Central memory CD8-positive, alpha-beta T cell (primary cell): ENCODE measurements around the gene EIF3I.

Source experiments
- ATAC-seq: fragments of 150-1000 bp; cut with Tn5 transposase; replicated peaks from 2 replicates; pipeline ENCODE4 v1.10.0; 2022; ENCODE audit warnings: mild to moderate bottlenecking, moderate FRiP score, moderate number of reproducible peaks; ENCODE audit not compliant: poor library complexity, severe bottlenecking; ENCODE audit errors: extremely low read depth
- DNase-seq, 2 donors: peaks; one replicate each; pipeline ENCODE4 v3.0.0; 2021; ENCODE audit warnings: low spot score in 2 of 2
- H3K27ac Mint-ChIP-seq: one replicate; pipeline ENCODE4 v1.8.0; 2022; ENCODE audit warnings: low read depth, mild to moderate bottlenecking, moderate library complexity, mixed read lengths
- H3K27me3 Mint-ChIP-seq: one replicate; pipeline ENCODE4 v1.8.0; 2022; ENCODE audit warnings: mixed read lengths
- H3K36me3 Mint-ChIP-seq: one replicate; pipeline ENCODE4 v1.8.0; 2022; ENCODE audit warnings: mild to moderate bottlenecking, moderate library complexity, mixed read lengths; ENCODE audit not compliant: insufficient read depth
- H3K4me1 Mint-ChIP-seq: one replicate; pipeline ENCODE4 v1.8.0; 2022; ENCODE audit warnings: mixed read lengths
- H3K4me3 Mint-ChIP-seq: one replicate; pipeline ENCODE4 v1.8.0; 2022; ENCODE audit warnings: mild to moderate bottlenecking, moderate library complexity, mixed read lengths
- H3K9me3 Mint-ChIP-seq: one replicate; pipeline ENCODE4 v1.8.0; 2022; ENCODE audit warnings: mixed read lengths

Gene EIF3I

GRCh38 chr1:32266921-32267591 is 44.8 kb downstream of the EIF3I start:
- H3K27ac Mint-ChIP-seq, result peak overlapping the region; percentile 91
- DNase-seq (no peak), ATAC-seq (no peak)
- peak overlapping the region; percentile 66 for H3K4me3 Mint-ChIP-seq
- no peaks in the 10 kb centered on the region for H3K9me3 Mint-ChIP-seq
- peaks cover 53% of the 10 kb centered on the region for H3K4me1 Mint-ChIP-seq
- no peaks in the 10 kb centered on the region for H3K27me3 Mint-ChIP-seq
- peaks cover 47% of the 10 kb centered on the region for H3K36me3 Mint-ChIP-seq

- H3K9me3 Mint-ChIP-seq, result no peaks in the 10 kb centered on the region
- DNase-seq (no peak), ATAC-seq (no peak)
- H3K27me3 Mint-ChIP-seq, result no peaks in the 10 kb centered on the region
- H3K4me1 Mint-ChIP-seq, result peaks cover 61% of the 10 kb centered on the region
- peak overlapping the region; percentile 48 for H3K27ac Mint-ChIP-seq
- H3K4me3 Mint-ChIP-seq, result no peak overlapping the region
- H3K36me3 Mint-ChIP-seq, result peaks cover 51% of the 10 kb centered on the region
Observed at GRCh38 chr1:32269744-32270143, 47.5 kb downstream of the EIF3I start.

GRCh38 chr1:32272557-32273390 is 50.6 kb downstream of the EIF3I start:
- DNase-seq (no peak), ATAC-seq (peak; percentile 5)
- Mint-ChIP-seq H3K27me3 (no peaks in the 10 kb centered on the region), H3K36me3 (peaks cover 66% of the 10 kb centered on the region), H3K4me1 (peaks cover 51% of the 10 kb centered on the region), H3K27ac (peak overlapping the region; percentile 97), H3K9me3 (no peaks in the 10 kb centered on the region), H3K4me3 (peak overlapping the region; percentile 75)

DNA sequence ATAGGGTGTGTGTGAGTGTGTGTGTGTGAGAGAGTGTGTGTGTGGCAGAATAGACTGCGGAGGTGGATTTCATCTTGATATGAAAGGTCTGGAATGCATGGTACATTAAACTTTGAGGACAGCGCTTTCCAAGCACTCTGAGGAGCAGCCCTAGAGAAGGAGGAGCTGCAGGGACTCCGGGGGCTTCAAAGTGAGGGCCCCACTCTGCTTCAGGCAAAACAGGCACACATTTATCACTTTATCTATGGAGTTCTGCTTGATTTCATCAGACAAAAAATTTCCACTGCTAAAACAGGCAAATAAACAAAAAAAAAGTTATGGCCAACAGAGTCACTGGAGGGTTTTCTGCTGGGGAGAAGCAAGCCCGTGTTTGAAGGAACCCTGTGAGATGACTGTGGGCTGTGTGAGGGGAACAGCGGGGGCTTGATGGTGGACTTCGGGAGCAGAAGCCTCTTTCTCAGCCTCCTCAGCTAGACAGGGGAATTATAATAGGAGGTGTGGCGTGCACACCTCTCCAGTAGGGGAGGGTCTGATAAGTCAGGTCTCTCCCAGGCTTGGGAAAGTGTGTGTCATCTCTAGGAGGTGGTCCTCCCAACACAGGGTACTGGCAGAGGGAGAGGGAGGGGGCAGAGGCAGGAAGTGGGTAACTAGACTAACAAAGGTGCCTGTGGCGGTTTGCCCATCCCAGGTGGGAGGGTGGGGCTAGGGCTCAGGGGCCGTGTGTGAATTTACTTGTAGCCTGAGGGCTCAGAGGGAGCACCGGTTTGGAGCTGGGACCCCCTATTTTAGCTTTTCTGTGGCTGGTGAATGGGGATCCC is 51.4 kb downstream of the EIF3I start:
- peak; percentile 57 to 70 for DNase-seq
- Mint-ChIP-seq H3K4me1 (peaks cover 51% of the 10 kb centered on the region), H3K27me3 (no peaks in the 10 kb centered on the region)

GRCh38 chr1:32274646-32275340 is 52.6 kb downstream of the EIF3I start:
- peak overlapping the region; percentile 51 for H3K4me3 Mint-ChIP-seq
- H3K9me3 Mint-ChIP-seq, result no peaks in the 10 kb centered on the region
- peak overlapping the region; percentile 97 for H3K27ac Mint-ChIP-seq
- DNase-seq (no peak), ATAC-seq (no peak)
- peaks cover 82% of the 10 kb centered on the region for H3K36me3 Mint-ChIP-seq
- no peaks in the 10 kb centered on the region for H3K27me3 Mint-ChIP-seq
- peaks cover 45% of the 10 kb centered on the region for H3K4me1 Mint-ChIP-seq

More for the DNA sequence above, 51.4 kb downstream of the EIF3I start:
- Mint-ChIP-seq H3K4me3 (peak overlapping the region; percentile 75), H3K9me3 (no peaks in the 10 kb centered on the region), H3K27ac (peak overlapping the region; percentile 97), H3K36me3 (peaks cover 75% of the 10 kb centered on the region)
- ATAC-seq, result peak; percentile 97

DNA sequence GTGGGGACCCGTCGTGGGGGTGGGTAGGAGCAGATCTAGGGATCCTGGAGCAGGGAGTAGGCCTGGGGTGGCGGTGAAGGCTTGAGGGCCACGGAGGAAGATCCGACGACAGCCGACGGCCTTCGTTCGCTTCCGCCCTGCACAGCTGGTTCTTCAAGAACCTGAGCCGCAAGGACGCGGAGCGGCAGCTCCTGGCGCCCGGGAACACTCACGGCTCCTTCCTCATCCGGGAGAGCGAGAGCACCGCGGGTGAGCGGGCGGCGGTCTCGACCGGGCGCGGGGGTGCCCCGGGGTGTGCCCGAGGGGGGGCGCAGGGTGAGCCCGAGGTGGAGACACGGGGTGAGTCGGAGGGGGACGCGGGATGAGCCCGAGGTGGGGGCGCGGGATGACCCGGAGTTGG is 53.2 kb downstream of the EIF3I start:
- ATAC-seq (no peak), DNase-seq (no peak)
- H3K9me3 Mint-ChIP-seq, result no peaks in the 10 kb centered on the region
- peaks cover 86% of the 10 kb centered on the region for H3K36me3 Mint-ChIP-seq
- H3K27me3 Mint-ChIP-seq, result no peaks in the 10 kb centered on the region
- H3K4me1 Mint-ChIP-seq, result peaks cover 45% of the 10 kb centered on the region
- H3K27ac Mint-ChIP-seq, result no peak overlapping the region
- H3K4me3 Mint-ChIP-seq, result no peak overlapping the region

- Mint-ChIP-seq H3K9me3 (no peaks in the 10 kb centered on the region), H3K4me1 (peaks cover 42% of the 10 kb centered on the region), H3K27me3 (no peaks in the 10 kb centered on the region), H3K4me3 (no peak overlapping the region), H3K36me3 (peaks cover 88% of the 10 kb centered on the region), H3K27ac (peak overlapping the region; percentile 35)
- DNase-seq (no peak), ATAC-seq (no peak)
Observed at GRCh38 chr1:32276032-32276782, 54.0 kb downstream of the EIF3I start.
